GM18508 (cell line): ENCODE data around the gene ARFRP1.

Source experiments
- ATAC-seq: cut with Tn5 transposase; IDR thresholded peaks from one replicate; pipeline ENCODE4 v1.9.1; 2021; ENCODE audit warnings: moderate number of reproducible peaks; ENCODE audit not compliant: insufficient read depth, unreplicated experiment

The ARFRP1 gene

DNA sequence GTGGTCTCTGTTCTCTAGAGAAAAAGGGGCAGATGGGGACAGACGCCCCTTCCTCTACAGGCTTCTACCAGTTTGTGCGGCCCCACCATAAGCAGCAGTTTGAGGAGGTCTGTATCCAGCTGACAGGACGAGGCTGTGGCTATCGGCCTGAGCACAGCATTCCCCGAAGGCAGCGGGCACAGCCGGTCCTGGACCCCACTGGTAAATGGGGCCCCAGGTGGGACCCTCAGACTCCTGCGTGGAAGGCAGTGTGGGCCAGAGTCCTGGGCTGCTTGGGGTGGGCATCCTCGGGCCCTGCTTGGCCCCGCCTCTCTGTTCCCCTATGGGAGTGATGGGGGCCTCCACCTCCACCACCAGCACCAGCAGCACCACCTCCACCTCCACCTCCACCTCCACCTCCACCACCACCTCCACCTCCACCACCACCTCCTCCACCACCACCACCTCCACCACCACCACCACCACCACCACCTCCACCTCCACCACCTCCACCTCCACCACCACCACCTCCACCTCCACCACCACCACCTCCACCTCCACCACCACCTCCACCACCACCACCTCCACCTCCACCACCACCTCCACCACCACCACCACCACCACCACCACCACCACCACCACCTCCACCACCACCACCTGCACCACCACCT is 14.6 kb downstream of the ARFRP1 start:
- ATAC-seq: no peak

DNA sequence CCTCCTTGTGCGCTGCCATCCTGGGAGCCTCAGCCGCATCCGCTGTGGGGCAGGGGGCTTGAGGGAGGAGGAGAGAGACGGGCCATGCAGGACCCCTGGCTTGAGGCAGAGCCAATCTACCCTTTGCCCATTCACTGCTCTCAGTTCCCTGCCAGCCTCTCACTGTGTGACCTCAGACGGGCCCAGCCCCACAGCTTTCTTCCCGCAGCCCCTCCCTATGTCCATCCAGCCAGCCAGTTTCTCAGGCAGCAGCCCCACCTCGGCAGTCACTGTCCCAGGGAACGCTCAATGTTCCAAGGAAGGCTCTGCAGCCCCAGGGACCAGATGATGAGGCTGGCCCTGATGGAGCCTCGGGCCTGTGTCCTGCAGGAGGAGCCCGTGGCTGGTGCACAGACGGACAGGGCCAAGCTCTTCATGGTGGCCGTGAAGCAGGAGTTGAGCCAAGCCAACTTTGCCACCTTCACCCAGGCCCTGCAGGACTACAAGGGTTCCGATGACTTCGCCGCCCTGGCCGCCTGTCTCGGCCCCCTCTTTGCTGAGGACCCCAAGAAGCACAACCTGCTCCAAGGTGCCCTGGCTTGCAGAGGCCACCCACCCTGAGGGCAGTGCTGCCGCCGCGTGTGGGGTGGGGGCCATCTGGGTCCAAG is 15.2 kb downstream of the ARFRP1 start:
- no peak for ATAC-seq

DNA sequence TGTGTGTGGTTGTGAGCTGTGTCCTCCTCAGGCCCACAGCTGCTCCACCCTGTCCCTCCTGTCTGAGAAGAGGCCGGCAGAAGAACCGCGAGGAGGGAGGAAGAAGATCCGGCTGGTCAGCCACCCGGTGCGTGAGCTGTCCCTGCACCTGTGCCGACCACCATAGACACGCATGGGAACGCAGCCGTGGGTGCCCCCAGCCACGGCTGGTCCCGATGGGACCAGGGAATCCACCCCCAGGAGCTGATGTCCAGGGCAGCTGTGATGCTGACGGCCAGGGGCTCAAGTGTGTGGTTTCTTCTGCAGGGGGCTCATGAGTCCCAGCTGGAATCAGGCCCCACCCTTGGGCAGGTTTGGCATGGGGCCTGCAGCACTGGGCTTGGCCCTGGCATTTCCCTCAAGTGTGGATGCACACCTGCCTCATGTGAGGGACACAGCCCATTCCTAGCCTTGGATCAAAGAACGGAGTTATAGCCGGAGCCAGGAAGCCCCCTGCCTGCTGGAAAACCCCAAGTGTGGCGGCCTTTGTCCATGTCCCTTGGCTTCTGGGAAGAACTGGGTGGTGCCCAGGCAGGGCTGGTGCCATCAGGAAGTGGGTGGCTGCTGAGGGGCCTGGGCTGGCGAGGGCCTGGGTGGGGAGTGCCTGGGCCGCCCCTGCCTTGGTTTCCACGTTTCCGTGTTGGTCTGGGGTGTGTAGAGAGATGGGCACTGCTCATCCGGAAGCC is 15.9 kb downstream of the ARFRP1 start:
- no peak for ATAC-seq

DNA sequence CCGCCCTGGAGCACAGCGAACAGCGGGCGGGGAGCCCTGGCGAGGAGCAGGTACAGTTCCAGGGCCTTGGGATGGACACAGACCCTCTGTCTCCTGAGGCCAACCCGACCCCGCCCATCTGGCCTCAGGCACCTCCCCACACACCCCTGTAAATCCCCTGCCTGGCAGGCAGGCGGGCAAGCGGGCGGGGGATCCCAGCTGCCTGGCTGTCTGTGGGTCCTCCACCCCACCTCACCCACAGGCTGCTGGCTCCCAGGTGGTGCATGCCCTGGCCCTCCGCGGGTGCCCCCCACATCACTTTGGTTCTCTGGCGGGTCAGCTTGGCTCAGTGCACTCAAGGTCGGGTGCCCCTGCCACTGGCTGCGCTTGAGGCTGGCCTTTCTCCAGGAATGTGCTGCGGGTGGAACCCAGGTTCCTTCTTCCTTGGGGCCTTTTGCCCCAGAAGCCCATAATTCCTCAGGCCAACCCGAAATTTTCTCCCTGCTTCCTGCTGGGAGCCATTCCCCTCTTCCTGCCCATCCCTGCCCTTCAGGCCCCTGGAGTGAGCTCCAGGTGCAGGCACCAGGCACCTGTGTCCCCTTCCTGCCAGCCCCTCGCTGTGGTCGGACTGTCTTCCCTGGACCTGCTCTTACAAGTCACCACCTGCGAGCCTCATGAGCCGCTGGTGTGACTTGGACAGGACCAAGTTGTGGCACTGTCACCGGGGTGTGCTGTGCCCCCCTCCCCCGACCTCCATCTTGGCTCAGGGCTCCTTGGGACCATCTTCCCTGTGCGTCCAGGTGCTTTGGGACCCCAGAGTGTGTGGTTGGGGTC is 16.7 kb downstream of the ARFRP1 start:
- no peak for ATAC-seq

DNA sequence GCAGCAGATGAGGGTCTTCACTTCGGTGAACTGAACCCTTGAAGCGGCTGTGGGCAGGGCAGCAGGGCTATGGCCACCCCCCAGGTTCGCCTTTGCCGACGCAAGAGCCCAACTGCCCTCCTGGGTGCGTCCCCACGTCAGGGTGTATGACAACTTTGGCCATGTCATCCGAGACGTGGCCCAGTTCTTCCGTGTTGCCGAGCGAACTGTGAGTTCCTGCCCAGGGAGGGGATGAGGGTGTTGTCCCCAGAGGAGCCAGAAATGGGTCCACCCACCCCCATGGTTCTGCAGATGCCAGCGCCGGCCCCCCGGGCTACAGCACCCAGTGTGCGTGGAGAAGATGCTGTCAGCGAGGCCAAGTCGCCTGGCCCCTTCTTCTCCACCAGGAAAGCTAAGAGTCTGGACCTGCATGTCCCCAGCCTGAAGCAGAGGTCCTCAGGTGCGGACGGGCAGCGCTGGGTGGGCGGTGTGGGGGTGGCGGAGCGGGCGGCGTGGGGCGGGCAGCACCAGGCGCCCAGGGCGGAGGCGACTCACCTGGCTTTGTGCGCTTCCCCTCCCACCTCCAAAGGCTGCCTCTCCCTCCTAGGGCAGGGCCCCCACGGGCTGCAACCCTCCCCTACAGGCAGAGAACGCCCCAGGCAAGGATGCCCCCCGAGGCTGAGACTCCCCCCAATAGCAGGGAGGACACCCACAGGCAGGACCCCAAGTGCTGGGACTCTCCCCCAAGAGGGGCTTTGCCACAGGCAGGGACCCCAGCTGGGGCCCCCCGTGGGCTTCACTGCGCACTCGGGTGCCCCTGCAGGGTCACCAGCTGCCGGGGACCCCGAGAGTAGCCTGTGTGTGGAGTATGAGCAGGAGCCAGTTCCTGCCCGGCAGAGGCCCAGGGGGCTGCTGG is 17.5 kb downstream of the ARFRP1 start:
- ATAC-seq: no peak

DNA sequence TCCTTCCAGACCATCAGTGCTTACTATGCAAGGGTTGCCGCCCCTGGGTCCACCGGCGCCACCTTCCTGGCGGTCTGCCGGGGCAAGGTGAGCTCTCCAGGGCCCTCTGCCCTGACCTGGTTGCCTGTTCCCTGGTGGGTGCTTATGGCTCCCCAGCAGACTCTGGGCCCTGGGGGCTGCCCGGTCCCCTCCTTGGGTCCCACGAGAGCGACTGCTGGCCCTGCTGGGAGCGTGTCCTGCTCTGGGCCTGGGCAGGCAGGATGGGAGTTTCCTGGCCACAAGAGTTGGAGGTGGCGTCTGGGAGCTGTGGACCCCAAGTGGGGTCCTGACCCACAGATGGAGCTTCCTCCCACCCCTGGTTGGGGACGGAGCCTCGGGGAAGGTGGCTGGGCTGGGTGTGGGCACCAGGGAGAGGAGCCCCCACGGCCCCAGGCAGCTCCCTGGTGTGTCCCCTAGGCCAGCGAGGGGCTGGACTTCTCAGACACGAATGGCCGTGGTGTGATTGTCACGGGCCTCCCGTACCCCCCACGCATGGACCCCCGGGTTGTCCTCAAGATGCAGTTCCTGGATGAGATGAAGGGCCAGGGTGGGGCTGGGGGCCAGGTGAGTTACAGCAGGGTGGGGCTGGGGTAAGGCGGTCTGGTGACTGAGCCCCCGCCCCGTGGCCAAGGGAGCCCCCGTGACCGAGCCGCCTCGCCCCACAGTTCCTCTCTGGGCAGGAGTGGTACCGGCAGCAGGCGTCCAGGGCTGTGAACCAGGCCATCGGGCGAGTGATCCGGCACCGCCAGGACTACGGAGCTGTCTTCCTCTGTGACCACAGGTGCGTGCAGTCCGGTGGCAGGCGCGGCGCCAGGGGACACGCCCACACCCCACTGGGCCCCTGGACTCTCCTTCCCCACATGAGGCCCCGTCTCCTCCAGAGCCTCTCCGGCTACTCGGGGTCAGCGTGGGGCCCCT is 18.5 kb downstream of the ARFRP1 start:
- no peak for ATAC-seq

DNA sequence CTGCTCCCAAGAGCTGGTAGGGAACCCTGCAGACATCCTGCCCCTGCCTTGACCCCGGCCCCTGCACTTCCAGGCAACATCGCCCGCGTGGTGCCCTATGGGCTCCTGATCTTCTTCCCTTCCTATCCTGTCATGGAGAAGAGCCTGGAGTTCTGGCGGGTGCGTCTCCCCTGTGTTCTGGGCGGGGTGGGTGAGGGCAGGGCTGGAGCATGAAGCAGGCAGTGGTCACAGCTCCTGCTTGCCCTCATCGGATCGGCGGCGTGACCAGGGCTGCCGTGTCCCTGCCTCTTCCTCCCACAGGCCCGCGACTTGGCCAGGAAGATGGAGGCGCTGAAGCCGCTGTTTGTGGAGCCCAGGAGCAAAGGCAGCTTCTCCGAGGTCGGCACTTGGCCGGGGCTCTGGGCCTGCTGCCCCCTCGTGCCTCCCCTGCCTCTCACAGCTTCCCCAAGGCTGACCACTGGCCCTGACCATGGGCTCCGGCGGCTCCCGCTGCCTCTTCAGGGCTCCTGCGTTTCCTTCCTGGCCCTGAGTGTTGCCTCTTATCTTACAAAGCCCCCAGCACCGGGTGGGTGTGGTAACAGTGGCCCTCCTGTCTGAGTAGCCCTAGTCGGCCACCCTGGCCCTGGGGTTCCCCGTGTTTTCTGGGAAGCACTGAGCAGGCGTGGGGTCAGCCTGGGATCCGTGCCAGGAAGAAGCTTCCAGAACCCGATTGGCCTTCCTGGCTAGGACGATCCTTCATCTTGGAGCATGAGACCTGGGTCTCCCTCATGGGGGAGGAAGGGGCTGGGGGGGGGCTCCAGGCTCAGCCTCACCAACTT is 19.3 kb downstream of the ARFRP1 start:
- no peak for ATAC-seq

DNA sequence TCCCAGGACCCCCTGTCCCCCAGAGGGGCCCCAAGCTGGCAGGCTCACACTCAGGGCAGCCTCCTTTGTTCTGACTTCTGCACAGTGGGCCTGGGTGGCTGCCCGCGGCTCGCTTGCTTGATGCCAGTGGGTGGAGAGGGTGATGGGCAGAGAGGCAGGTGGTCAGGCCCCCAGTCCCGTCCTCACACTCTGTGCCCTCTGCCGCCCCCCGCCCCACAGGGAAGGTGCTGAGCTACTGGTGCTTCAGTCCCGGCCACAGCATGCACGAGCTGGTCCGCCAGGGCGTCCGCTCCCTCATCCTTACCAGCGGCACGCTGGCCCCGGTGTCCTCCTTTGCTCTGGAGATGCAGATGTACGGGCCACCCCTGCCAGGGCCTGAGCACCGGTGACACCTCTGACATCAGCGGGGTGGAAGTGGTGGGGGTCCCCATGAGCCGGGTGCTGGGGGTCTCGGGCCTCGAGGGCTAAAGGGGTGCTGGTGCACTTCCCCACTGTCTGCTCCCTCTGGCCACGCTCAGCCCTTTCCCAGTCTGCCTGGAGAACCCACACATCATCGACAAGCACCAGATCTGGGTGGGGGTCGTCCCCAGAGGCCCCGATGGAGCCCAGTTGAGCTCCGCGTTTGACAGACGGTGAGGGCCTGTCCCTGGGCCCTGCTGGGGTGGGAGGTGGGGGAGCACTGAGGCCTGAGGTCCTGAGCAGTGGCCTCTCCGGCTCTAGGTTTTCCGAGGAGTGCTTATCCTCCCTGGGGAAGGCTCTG is 20.2 kb downstream of the ARFRP1 start:
- no peak for ATAC-seq

DNA sequence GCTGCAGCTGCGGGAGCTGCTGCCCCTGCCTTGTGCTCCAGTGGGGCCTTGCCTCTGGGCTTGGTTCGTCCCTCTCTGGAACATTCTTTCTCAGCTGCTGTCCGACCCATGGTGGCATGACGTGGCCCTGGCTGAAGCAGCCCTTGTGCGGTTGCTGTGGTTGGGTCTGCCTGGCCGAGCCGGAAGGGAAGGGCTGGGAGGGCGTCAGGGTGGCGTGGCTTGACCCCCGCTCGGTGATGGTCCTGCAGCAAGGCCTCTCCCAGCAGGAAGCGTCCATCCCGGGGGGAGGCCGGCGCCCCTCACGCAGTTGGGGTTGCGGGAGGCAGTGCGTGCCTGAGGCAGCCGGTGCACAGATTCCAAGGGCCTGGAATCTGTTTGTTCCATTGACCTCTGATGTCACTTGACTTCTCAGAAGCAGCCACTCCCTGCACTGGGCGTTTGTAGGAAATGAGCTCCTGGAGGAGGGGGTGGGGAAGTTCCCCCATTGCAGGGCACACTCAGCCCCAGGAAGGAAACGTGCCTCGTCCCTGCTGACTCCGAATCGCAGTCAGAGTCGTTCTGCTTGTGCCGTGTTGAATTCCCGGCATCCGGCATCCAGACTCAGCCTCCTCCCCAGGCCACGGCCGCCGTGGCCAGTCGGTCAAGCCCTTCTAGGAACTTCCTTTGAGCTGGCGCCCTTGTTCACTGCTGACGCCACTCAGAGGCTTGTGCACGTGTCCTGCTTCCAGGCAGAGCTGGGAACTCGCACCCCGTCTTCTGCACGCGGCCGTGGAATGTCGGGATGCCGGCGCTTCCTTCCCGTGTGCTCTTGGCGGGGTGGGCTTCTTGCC is 21.1 kb downstream of the ARFRP1 start:
- no peak for ATAC-seq

DNA sequence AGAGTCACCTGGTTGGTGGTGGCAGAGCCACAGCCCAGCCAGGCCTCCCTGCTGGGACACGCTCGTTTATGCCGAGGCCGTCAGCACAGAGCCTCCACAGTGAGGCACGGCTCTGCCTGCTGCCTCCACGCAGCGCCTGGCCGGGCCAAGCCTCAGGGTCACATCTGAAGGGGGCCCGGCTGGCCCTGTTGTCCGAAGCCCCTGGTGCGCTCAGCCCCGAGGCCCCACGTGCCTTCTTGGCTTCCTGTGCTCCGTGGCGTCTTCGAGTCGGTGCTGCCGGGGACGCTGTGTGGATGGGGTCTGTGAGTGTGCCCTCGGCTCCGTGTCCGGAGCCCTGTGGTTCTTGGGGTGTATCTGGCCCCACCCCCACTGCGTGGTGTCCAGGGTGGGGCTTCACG is 21.7 kb downstream of the ARFRP1 start:
- no peak for ATAC-seq

DNA sequence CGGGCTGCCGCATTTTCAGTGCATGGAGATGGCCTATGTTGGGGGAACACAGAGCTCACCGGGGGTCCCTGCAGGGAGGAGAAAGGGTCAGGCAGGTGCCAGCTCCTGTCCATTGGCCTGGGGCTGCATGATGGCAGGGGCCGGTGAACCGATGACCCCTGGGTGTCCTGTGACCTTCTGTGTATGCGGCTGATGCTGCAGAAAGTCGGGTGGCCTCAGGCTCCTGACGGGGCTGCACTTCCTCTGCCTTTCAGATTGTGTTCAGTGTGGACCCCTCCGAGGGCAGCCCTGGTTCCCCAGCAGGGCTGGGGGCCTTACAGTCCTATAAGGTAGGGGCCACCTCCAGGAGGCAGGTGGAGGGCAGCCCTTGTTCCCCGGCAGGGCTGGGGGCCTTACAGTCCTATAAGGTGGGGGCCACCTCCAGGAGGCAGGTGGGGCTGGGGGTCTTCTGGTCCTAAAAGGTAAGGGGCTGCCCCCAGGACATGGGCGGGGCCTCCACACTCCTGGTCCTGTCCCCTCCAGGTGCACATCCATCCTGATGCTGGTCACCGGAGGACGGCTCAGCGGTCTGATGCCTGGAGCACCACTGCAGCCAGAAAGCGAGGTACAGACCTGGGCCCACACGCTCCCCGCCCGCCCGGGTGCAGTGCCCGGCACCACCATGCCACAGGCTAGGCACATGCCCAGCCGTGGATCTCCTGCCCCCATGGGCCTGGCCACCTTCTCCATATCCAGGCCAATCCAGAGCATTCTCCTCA is 22.3 kb downstream of the ARFRP1 start:
- no peak for ATAC-seq

DNA sequence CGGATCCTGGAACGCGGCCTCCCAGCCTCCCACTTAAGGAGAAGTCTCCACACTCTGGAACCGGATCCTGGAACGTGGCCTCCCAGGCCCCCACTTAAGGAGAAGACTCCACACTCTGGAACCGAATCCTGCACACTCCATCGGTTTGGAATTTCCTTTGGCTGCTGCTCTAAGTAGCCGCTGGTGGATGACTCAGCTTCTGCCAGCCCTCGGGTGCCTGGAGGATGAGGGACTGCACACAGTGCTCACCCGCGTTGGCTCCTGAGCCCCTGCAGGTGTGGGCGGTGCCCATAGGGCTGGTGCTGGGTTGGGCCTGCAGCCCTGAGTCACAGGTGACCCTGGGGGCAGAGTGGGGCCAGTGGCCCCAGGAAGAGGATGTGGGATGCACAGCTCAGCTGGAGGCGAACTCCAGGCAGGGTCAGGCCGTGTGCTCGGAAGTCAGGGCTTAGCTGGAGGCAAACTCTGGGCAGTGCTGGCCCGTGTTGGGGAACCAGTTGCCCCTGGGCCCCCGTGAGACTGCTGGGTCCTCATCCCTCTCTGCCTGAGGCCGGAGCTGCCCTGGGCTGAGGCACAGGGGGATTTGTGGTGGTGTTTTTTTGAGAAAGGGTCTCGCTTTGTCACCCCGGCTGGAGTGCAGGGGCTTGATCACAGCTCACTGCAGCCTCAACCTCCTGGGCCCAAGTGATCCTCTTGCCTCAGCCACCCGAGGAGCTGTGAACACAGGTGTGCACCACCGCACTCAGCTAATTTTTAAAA is 25.2 kb downstream of the ARFRP1 start:
- ATAC-seq: no peak

DNA sequence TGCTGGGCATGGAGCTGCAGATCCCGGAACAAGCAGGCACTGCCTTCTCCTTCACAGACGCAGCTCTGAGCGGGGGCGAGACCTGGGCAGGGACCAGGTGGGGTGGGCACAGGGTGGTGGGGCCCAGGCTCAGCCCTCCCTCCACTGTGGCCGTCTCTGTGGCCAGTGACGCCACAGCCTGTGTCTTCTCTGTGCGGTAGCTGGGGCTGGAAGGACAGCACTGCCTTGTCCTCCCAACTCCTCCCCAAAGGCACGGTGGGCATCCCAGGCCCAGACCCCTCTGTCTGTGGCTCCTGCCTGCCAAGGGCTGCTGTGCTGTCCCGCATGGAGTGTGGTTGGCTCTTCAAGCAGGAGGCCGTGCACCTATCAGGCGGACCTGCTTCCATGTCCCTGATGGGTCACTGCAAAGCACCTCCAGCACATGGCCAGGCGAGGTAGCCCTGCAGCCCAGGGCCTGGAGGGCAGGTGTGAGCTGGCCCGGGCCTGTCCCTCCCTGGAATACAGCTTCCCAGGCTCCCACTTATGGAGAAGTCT is 26.1 kb downstream of the ARFRP1 start:
- no peak for ATAC-seq

DNA sequence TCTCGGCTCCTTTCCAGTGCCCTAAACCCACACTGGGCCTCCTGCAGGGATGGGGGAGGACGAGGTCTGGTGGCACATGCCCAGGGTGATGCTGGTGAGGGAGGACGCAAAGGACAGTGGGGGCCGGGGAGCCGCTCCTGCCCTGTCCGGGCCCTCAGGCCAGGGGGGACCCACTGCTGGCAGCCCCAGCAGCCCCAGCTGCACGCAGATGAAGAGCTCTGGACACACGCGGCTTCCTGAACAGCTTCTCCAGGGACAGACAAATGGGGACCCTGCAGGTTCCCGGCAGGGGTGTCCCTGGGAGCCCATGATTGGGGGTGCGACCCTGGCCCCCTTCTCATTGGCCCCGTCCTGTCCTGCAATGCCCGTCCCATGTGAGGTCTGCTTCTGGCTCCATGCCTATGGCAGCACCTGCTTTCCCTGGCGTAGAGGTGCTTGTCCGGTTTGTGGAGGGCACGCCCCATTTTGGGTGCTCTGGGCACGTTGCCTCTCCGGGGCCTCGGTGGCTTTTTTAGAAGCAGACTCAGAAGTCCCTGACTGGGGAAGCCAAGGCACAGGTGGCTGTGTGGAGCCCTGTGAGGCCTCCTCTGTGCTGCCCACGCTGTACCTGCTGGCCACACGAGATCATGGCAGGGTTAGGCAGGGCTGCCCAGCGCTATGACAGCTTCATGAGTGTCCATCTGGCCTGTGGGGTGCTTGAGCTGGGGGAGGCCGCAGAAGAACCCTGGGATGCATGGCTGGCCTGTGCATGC is 26.7 kb downstream of the ARFRP1 start:
- no peak for ATAC-seq
